Measurements from ENCODE around the gene NAA20. TPM values are rescaled to one million over a fixed set of nuclear protein-coding genes. Genes with fewer than 3 reads are reported as not detected.

Gene NAA20
- total RNA-seq, 1 donor: 32.6 TPM

GRCh38 chr20:19971116-19971515, 46.0 kb upstream of the NAA20 start:
- Histone ChIP-seq H2AFZ (ENCODE audit: low read length) (no peak overlapping the region), H3K36me3 (ENCODE audit: insufficient read depth, low read length) (no peaks in the 10 kb centered on the region), H3K27ac (ENCODE audit: low read depth, low read length) (no peak overlapping the region), H3K4me3 (ENCODE audit: insufficient read depth, low read length) (no peak overlapping the region), H3K79me2 (ENCODE audit: insufficient read depth, low read length) (peaks cover 10% of the 10 kb centered on the region), H4K20me1 (ENCODE audit: insufficient read depth, low read length) (no peaks in the 10 kb centered on the region), H3K9me3 (ENCODE audit: low read depth, low read length) (no peaks in the 10 kb centered on the region), H3K27me3 (ENCODE audit: insufficient read depth, low read length) (no peaks in the 10 kb centered on the region), H3K4me1 (ENCODE audit: insufficient read depth, low read length) (peaks cover 16% of the 10 kb centered on the region), H3K4me2 (ENCODE audit: insufficient read depth, low read length) (no peak overlapping the region)
- DNase-seq (ENCODE audit: insufficient read length, low spot score, missing footprints): no peak
- no peak for TF ChIP-seq CTCF (IDR thresholded peaks at IDR 0.05; ENCODE audit: extremely low read depth, low read depth, low read length)

GRCh38 chr20:19973961-19974629, 43.1 kb upstream of the NAA20 start:
- H2AFZ ChIP-seq (ENCODE audit: low read length): peak overlapping the region; percentile 69
- H3K36me3 ChIP-seq (ENCODE audit: insufficient read depth, low read length): no peaks in the 10 kb centered on the region
- no peaks in the 10 kb centered on the region for H3K9me3 ChIP-seq (ENCODE audit: low read depth, low read length)
- peaks cover 8% of the 10 kb centered on the region for H4K20me1 ChIP-seq (ENCODE audit: insufficient read depth, low read length)
- no peaks in the 10 kb centered on the region for H3K27me3 ChIP-seq (ENCODE audit: insufficient read depth, low read length)
- peak overlapping the region; percentile 95 for H3K4me3 ChIP-seq (ENCODE audit: insufficient read depth, low read length)
- H3K79me2 ChIP-seq (ENCODE audit: insufficient read depth, low read length): peaks cover 35% of the 10 kb centered on the region
- no peak for TF ChIP-seq CTCF (IDR thresholded peaks at IDR 0.05; ENCODE audit: extremely low read depth, low read depth, low read length)
- H3K27ac ChIP-seq (ENCODE audit: low read depth, low read length): peak overlapping the region; percentile 90
- DNase-seq (ENCODE audit: insufficient read length, low spot score, missing footprints): peak; percentile 89
- H3K4me2 ChIP-seq (ENCODE audit: insufficient read depth, low read length): peak overlapping the region; percentile 97
- peaks cover 43% of the 10 kb centered on the region for H3K4me1 ChIP-seq (ENCODE audit: insufficient read depth, low read length)

DNA sequence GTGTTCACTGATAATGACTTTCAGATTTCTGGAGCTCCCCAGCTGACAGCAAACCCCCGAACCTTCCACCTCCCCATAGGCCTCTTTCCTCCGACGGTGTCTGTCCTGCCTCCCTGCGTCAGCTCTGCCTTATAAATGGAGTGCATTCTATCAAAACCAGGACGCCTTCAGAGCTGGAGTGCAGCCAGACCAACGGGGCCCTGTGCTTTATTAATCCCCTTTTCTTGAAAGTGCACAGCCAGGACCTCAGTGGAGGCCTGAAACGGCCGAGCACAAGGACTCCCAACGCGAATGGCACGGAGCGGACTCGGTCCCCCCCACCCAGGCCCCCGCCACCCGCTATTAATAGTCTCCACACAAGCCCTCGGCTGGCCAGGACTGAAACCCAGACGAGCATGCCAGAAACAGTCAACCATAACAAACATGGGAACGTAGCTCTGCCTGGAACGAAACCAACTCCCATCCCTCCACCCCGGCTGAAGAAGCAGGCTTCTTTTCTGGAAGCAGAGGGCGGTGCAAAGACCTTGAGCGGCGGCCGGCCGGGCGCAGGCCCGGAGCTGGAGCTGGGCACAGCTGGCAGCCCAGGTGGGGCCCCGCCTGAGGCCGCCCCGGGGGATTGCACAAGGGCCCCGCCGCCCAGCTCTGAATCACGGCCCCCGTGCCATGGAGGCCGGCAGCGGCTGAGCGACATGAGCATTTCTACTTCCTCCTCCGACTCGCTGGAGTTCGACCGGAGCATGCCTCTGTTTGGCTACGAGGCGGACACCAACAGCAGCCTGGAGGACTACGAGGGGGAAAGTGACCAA, 42.3 kb upstream of the NAA20 start:
- H3K4me3 ChIP-seq (ENCODE audit: insufficient read depth, low read length): peak overlapping the region; percentile 95
- H3K4me1 ChIP-seq (ENCODE audit: insufficient read depth, low read length): peaks cover 47% of the 10 kb centered on the region
- H4K20me1 ChIP-seq (ENCODE audit: insufficient read depth, low read length): peaks cover 8% of the 10 kb centered on the region
- H3K27ac ChIP-seq (ENCODE audit: low read depth, low read length): peak overlapping the region; percentile 90
- no peaks in the 10 kb centered on the region for H3K9me3 ChIP-seq (ENCODE audit: low read depth, low read length)
- no peaks in the 10 kb centered on the region for H3K36me3 ChIP-seq (ENCODE audit: insufficient read depth, low read length)
- no peaks in the 10 kb centered on the region for H3K27me3 ChIP-seq (ENCODE audit: insufficient read depth, low read length)
- peak; percentile 94 for DNase-seq (ENCODE audit: insufficient read length, low spot score, missing footprints)
- peak overlapping the region; percentile 69 for H2AFZ ChIP-seq (ENCODE audit: low read length)
- TF ChIP-seq CTCF (IDR thresholded peaks at IDR 0.05; ENCODE audit: extremely low read depth, low read depth, low read length): no peak
- H3K4me2 ChIP-seq (ENCODE audit: insufficient read depth, low read length): peak overlapping the region; percentile 97
- peaks cover 43% of the 10 kb centered on the region for H3K79me2 ChIP-seq (ENCODE audit: insufficient read depth, low read length)

DNA sequence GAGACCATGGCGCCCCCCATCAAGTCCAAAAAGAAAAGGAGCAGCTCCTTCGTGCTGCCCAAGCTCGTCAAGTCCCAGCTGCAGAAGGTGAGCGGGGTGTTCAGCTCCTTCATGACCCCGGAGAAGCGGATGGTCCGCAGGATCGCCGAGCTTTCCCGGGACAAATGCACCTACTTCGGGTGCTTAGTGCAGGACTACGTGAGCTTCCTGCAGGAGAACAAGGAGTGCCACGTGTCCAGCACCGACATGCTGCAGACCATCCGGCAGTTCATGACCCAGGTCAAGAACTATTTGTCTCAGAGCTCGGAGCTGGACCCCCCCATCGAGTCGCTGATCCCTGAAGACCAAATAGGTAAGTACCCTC, 41.7 kb upstream of the NAA20 start:
- Histone ChIP-seq H3K4me3 (ENCODE audit: insufficient read depth, low read length) (peak overlapping the region; percentile 95), H3K79me2 (ENCODE audit: insufficient read depth, low read length) (peaks cover 48% of the 10 kb centered on the region), H4K20me1 (ENCODE audit: insufficient read depth, low read length) (peaks cover 8% of the 10 kb centered on the region), H3K27me3 (ENCODE audit: insufficient read depth, low read length) (no peaks in the 10 kb centered on the region), H3K4me1 (ENCODE audit: insufficient read depth, low read length) (peaks cover 51% of the 10 kb centered on the region), H3K4me2 (ENCODE audit: insufficient read depth, low read length) (peak overlapping the region; percentile 97), H3K36me3 (ENCODE audit: insufficient read depth, low read length) (peaks cover 3% of the 10 kb centered on the region), H2AFZ (ENCODE audit: low read length) (peak overlapping the region; percentile 69), H3K27ac (ENCODE audit: low read depth, low read length) (peak overlapping the region; percentile 90), H3K9me3 (ENCODE audit: low read depth, low read length) (no peaks in the 10 kb centered on the region)
- no peak for TF ChIP-seq CTCF (IDR thresholded peaks at IDR 0.05; ENCODE audit: extremely low read depth, low read depth, low read length)
- no peak for DNase-seq (ENCODE audit: insufficient read length, low spot score, missing footprints)

Measured in osteoblast (primary cell).